ENCODE measurements around the gene ZMYND19.
"Not testable (repeated sequence)": the region's sequence is repeated elsewhere in the genome, so short reads cannot be mapped to it uniquely, and the experiment has no call there.

Gene ZMYND19

GRCh38 chr9:137574192-137574591 is 16.1 kb downstream of the ZMYND19 start:
- no peak for DNase-seq (ENCODE audit: low spot score in 2 of 2)
- no peaks in the 10 kb centered on the region for H3K27me3 ChIP-seq (ENCODE audit: low read depth)
- H3K4me1 ChIP-seq: peaks cover 7% of the 10 kb centered on the region; the same call in 1 of the 2 replicates
- peaks cover 65% of the 10 kb centered on the region for H3K36me3 ChIP-seq (replicated peaks)
- in situ Hi-C loops (cut with MboI; ENCODE audit: low sequenced_read_pairs): no loop called here
- H3K9me3 ChIP-seq: no peaks in the 10 kb centered on the region
- no peak overlapping the region for H3K4me3 ChIP-seq

- in situ Hi-C loops (cut with MboI; ENCODE audit: low sequenced_read_pairs): no loop called here
- Histone ChIP-seq H3K27me3 (ENCODE audit: low read depth) (no peaks in the 10 kb centered on the region), H3K4me1 (no peaks in the 10 kb centered on the region), H3K9me3 (no peaks in the 10 kb centered on the region), H3K4me3 (no peak overlapping the region), H3K36me3 (replicated peaks) (peaks cover 44% of the 10 kb centered on the region)
- no peak for DNase-seq (ENCODE audit: low spot score in 2 of 2)
Observed at GRCh38 chr9:137570566-137570965, 19.7 kb downstream of the ZMYND19 start.

- in situ Hi-C loops (cut with MboI; ENCODE audit: low sequenced_read_pairs): no loop called here
Observed at GRCh38 chr9:137569609-137570203, 20.6 kb downstream of the ZMYND19 start.

GRCh38 chr9:137568445-137568844 is 21.9 kb downstream of the ZMYND19 start:
- H3K4me1 ChIP-seq; DNase-seq (ENCODE audit: low spot score in 2 of 2); H3K9me3 ChIP-seq; H3K4me3 ChIP-seq; in situ Hi-C loops (cut with MboI; ENCODE audit: low sequenced_read_pairs); H3K27me3 ChIP-seq (ENCODE audit: low read depth): not testable (repeated sequence)
- H3K36me3 ChIP-seq (replicated peaks): peaks cover 39% of the 10 kb centered on the region

More at GRCh38 chr9:137569609-137570203, 20.6 kb downstream of the ZMYND19 start:
- DNase-seq (ENCODE audit: low spot score in 2 of 2): no peak
- Histone ChIP-seq H3K4me1 (no peaks in the 10 kb centered on the region), H3K4me3 (no peak overlapping the region), H3K9me3 (no peaks in the 10 kb centered on the region), H3K36me3 (replicated peaks) (peaks cover 37% of the 10 kb centered on the region), H3K27me3 (ENCODE audit: low read depth) (no peaks in the 10 kb centered on the region)

GRCh38 chr9:137564817-137565411 is 25.4 kb downstream of the ZMYND19 start:
- H3K4me1 ChIP-seq: no peaks in the 10 kb centered on the region
- H3K36me3 ChIP-seq (replicated peaks): peaks cover 36% of the 10 kb centered on the region
- H3K4me3 ChIP-seq: no peak overlapping the region
- in situ Hi-C loops (cut with MboI; ENCODE audit: low sequenced_read_pairs): no loop called here
- DNase-seq (ENCODE audit: low spot score in 2 of 2): no peak
- H3K9me3 ChIP-seq: no peaks in the 10 kb centered on the region
- H3K27me3 ChIP-seq (ENCODE audit: low read depth): no peaks in the 10 kb centered on the region

GRCh38 chr9:137564134-137564533 is 26.2 kb downstream of the ZMYND19 start:
- Histone ChIP-seq H3K9me3 (no peaks in the 10 kb centered on the region), H3K36me3 (replicated peaks) (peaks cover 38% of the 10 kb centered on the region), H3K4me1 (no peaks in the 10 kb centered on the region), H3K27me3 (ENCODE audit: low read depth) (no peaks in the 10 kb centered on the region), H3K4me3 (no peak overlapping the region)
- no peak for DNase-seq (ENCODE audit: low spot score in 2 of 2)
- in situ Hi-C loops (cut with MboI; ENCODE audit: low sequenced_read_pairs): no loop called here

- no peaks in the 10 kb centered on the region for H3K27me3 ChIP-seq (ENCODE audit: low read depth)
- no peak for DNase-seq (ENCODE audit: low spot score in 2 of 2)
- H3K9me3 ChIP-seq: no peaks in the 10 kb centered on the region
- H3K36me3 ChIP-seq (replicated peaks): peaks cover 68% of the 10 kb centered on the region
- no peak overlapping the region for H3K4me3 ChIP-seq
- in situ Hi-C loops (cut with MboI; ENCODE audit: low sequenced_read_pairs): no loop called here
- H3K4me1 ChIP-seq: no peaks in the 10 kb centered on the region
Observed at GRCh38 chr9:137558127-137558526, 32.2 kb downstream of the ZMYND19 start.

- Histone ChIP-seq H3K4me1 (peaks cover 4% of the 10 kb centered on the region), H3K4me3 (no peak overlapping the region), H3K9me3 (no peaks in the 10 kb centered on the region), H3K36me3 (replicated peaks) (peaks cover 55% of the 10 kb centered on the region), H3K27me3 (ENCODE audit: low read depth) (no peaks in the 10 kb centered on the region)
- in situ Hi-C loops (cut with MboI; ENCODE audit: low sequenced_read_pairs): no loop called here
- DNase-seq (ENCODE audit: low spot score in 2 of 2): no peak
Observed at GRCh38 chr9:137556069-137556838, 34.1 kb downstream of the ZMYND19 start.

GRCh38 chr9:137555179-137555578 is 35.1 kb downstream of the ZMYND19 start:
- H3K4me1 ChIP-seq: peaks cover 4% of the 10 kb centered on the region
- H3K9me3 ChIP-seq: no peaks in the 10 kb centered on the region
- no peaks in the 10 kb centered on the region for H3K27me3 ChIP-seq (ENCODE audit: low read depth)
- in situ Hi-C loops (cut with MboI; ENCODE audit: low sequenced_read_pairs): no loop called here
- H3K4me3 ChIP-seq: no peak overlapping the region
- DNase-seq (ENCODE audit: low spot score in 2 of 2): no peak
- peaks cover 50% of the 10 kb centered on the region for H3K36me3 ChIP-seq (replicated peaks)

GRCh38 chr9:137554349-137554748 is 36.0 kb downstream of the ZMYND19 start:
- peaks cover 45% of the 10 kb centered on the region for H3K36me3 ChIP-seq (replicated peaks)
- DNase-seq (ENCODE audit: low spot score in 2 of 2): no peak
- H3K27me3 ChIP-seq (ENCODE audit: low read depth): no peaks in the 10 kb centered on the region
- in situ Hi-C loops (cut with MboI; ENCODE audit: low sequenced_read_pairs): no loop called here
- no peak overlapping the region for H3K4me3 ChIP-seq
- no peaks in the 10 kb centered on the region for H3K9me3 ChIP-seq
- peaks cover 4% of the 10 kb centered on the region for H3K4me1 ChIP-seq

GRCh38 chr9:137553654-137554053 is 36.7 kb downstream of the ZMYND19 start:
- H3K4me3 ChIP-seq; DNase-seq (ENCODE audit: low spot score in 2 of 2); H3K27me3 ChIP-seq (ENCODE audit: low read depth); H3K4me1 ChIP-seq; in situ Hi-C loops (cut with MboI; ENCODE audit: low sequenced_read_pairs); H3K9me3 ChIP-seq: not testable (repeated sequence)
- H3K36me3 ChIP-seq (replicated peaks): peaks cover 45% of the 10 kb centered on the region

- DNase-seq (ENCODE audit: low spot score in 2 of 2): peak; percentile 14 to 30
- in situ Hi-C loops (cut with MboI; ENCODE audit: low sequenced_read_pairs): no loop called here
- Histone ChIP-seq H3K4me3 (peak overlapping the region; percentile 72), H3K36me3 (replicated peaks) (peaks cover 32% of the 10 kb centered on the region), H3K27me3 (ENCODE audit: low read depth) (no peaks in the 10 kb centered on the region), H3K4me1 (peaks cover 4% of the 10 kb centered on the region), H3K9me3 (no peaks in the 10 kb centered on the region)
Observed at GRCh38 chr9:137552022-137552768, 38.1 kb downstream of the ZMYND19 start.

- peak; percentile 89 to 95 for DNase-seq (ENCODE audit: low spot score in 2 of 2)
- Histone ChIP-seq H3K4me3 (peak within 1 kb of the TSS; percentile 72), H3K27me3 (ENCODE audit: low read depth) (no peaks in the 10 kb centered on the region), H3K9me3 (no peaks in the 10 kb centered on the region), H3K4me1 (peaks cover 4% of the 10 kb centered on the region), H3K36me3 (replicated peaks) (peaks cover 26% of the 10 kb centered on the region)
- in situ Hi-C loops (cut with MboI; ENCODE audit: low sequenced_read_pairs): no loop called here
Observed at GRCh38 chr9:137551264-137552021, 38.9 kb downstream of the ZMYND19 start, which contains the start of gene MRPL41. TSS of gene MRPL41 (plus strand) at chr9:137551879. CDS start at chr9:137552082, 203 bp downstream.

Measured in HAP-1 (cell line).